Lower leg skin (tissue), 4 donors: ENCODE measurements around the gene OGDH. TPM values are rescaled to one million over a fixed set of nuclear protein-coding genes. Genes with fewer than 3 reads are reported as not detected.

Source experiments
- DNase-seq, 2 donors: peaks; one replicate each; pipeline ENCODE4 v3.0.0-alpha.2; 2019; ENCODE audit warnings: low spot score in 2 of 2
- H3K4me3 ChIP-seq: fragments of 200-600 bp; sonication (generic); 2 replicates; pipeline ENCODE4 v1.5.1; 2017; ENCODE audit warnings: mild to moderate bottlenecking, low read depth; ENCODE audit not compliant: poor library complexity, severe bottlenecking
- CTCF ChIP-seq, 3 donors: fragments of 450-650 bp; IDR thresholded peaks; one replicate each; pipeline ENCODE4 v1.5.1; 2016; ENCODE audit warnings: antibody characterized with exemption in 3 of 3, mild to moderate bottlenecking in 3 of 3, moderate library complexity in 2 of 3
- POLR2A ChIP-seq, 2 donors: fragments of 450-650 bp; IDR thresholded peaks; one replicate each; pipeline ENCODE4 v1.6.1; 2016 to 2017; ENCODE audit warnings: antibody characterized with exemption in 2 of 2, mild to moderate bottlenecking in 1 of 2, moderate library complexity in 1 of 2
- WGBS, 2 donors: methylation state at CpG; one replicate each; pipeline ENCODE4 v1.1.5; 2018; 5-methylcytosine and 5-hydroxymethylcytosine counted together
- intact Hi-C: fragments of 100-400 bp; cut with DNase I; formaldehyde crosslinking; loops from one replicate; pipeline ENCODE4 v1.15.0; 2023; ENCODE audit warnings: low total_unique reads
- total RNA-seq, 4 donors: library from RNA; depleted of rRNA; stranded (reverse); fragments of >200 nt; gene quantifications; one replicate each; pipeline ENCODE4 v1.1.0, GENCODE V29; 2016

Gene OGDH
- total RNA-seq, 4 donors from 2014 or later: 106 to 152 (median 126) TPM

- no peak for DNase-seq
- intact Hi-C loops: no loop called here
- no peak overlapping the region for H3K4me3 ChIP-seq
- TF ChIP-seq POLR2A (IDR thresholded peaks at IDR 0.05) (no peak), CTCF (IDR thresholded peaks at IDR 0.05) (no peak)
- 88 to 95% methylated on average over 4 of the region's 4 CpGs for WGBS, 2 donors
Observed at GRCh38 chr7:44738051-44738723, 131.8 kb downstream of the OGDH start.

- intact Hi-C loops: no loop called here
- TF ChIP-seq POLR2A (IDR thresholded peaks at IDR 0.05) (no peak), CTCF (IDR thresholded peaks at IDR 0.05) (no peak)
Observed at GRCh38 chr7:44738876-44739665, 132.6 kb downstream of the OGDH start.

GRCh38 chr7:44740055-44740454, 133.6 kb downstream of the OGDH start:
- intact Hi-C loops: no loop called here
- 96% methylated on average over 2 of the region's 2 CpGs for WGBS, 2 donors
- TF ChIP-seq CTCF (IDR thresholded peaks at IDR 0.05) (no peak), POLR2A (IDR thresholded peaks at IDR 0.05) (no peak)

More at GRCh38 chr7:44738876-44739665, 132.6 kb downstream of the OGDH start:
- WGBS, 2 donors: 93% methylated on average over 23 of the region's 23 CpGs
- H3K4me3 ChIP-seq: no peak overlapping the region
- DNase-seq: no peak

GRCh38 chr7:44743750-44744149, 137.3 kb downstream of the OGDH start:
- 45 to 95% methylated on average over 1 of the region's 1 CpG for WGBS, 2 donors
- intact Hi-C loops: no loop called here
- no peak for DNase-seq
- no peak for TF ChIP-seq CTCF (IDR thresholded peaks at IDR 0.05)
- TF ChIP-seq POLR2A (IDR thresholded peaks at IDR 0.05): no peak
- H3K4me3 ChIP-seq: no peak overlapping the region

More at GRCh38 chr7:44740055-44740454, 133.6 kb downstream of the OGDH start:
- DNase-seq: no peak
- H3K4me3 ChIP-seq: no peak overlapping the region

- intact Hi-C loops: no loop called here
- H3K4me3 ChIP-seq: peak within 1 kb of the TSS; percentile 67
- DNase-seq: peak; percentile 85 to 99
- 1 to 3% methylated on average over 20 to 47 of the region's 92 CpGs for WGBS, 2 donors
- no peak for TF ChIP-seq CTCF (IDR thresholded peaks at IDR 0.05)
- no peak for TF ChIP-seq POLR2A (IDR thresholded peaks at IDR 0.05)
Observed at GRCh38 chr7:44748045-44748947, 141.9 kb downstream of the OGDH start, which contains the start of gene ZMIZ2. Gene ZMIZ2, plus strand, starts transcription at chr7:44748847. Its CDS starts 7,403 bp downstream, at chr7:44756250.
